Activated CD8-positive, alpha-beta memory T cell treated with anti-CD3 and anti-CD28 coated beads, Interleukin-2, amount 10 ng/mL, durations not matched to agents 7 days and 5 days (primary cell): ENCODE data around the gene MAML3. TPM values are rescaled to one million over a fixed set of nuclear protein-coding genes. Genes with fewer than 3 reads are reported as not detected.

Source experiments
- ATAC-seq: fragments of 150-1000 bp; cut with Tn5 transposase; one replicate; pipeline ENCODE4 v1.10.0; 2021; ENCODE audit warnings: moderate library complexity
- CTCF ChIA-PET: fragments of 350-600 bp; sonication (Branson Sonifier 250); formaldehyde crosslinking; loops from one replicate; lab custom pipeline; 2021; ENCODE audit warnings: antibody characterized with exemption; lab: Charles Lee
- DNase-seq: peaks from one replicate; pipeline ENCODE4 v3.0.0-alpha.2; 2020
- H3K27ac Mint-ChIP-seq: one replicate; pipeline ENCODE4 v1.8.0; 2021; ENCODE audit warnings: mild to moderate bottlenecking, mixed read lengths
- H3K27me3 Mint-ChIP-seq: one replicate; pipeline ENCODE4 v1.8.0; 2021; ENCODE audit warnings: mixed read lengths
- H3K36me3 Mint-ChIP-seq: one replicate; pipeline ENCODE4 v1.8.0; 2021; ENCODE audit warnings: mild to moderate bottlenecking, mixed read lengths
- H3K4me1 Mint-ChIP-seq: one replicate; pipeline ENCODE4 v1.8.0; 2021; ENCODE audit warnings: mixed read lengths
- H3K4me3 Mint-ChIP-seq: one replicate; pipeline ENCODE4 v1.8.0; 2021; ENCODE audit warnings: mild to moderate bottlenecking, moderate library complexity, mixed read lengths
- H3K9me3 Mint-ChIP-seq: one replicate; pipeline ENCODE4 v1.8.0; 2022; ENCODE audit warnings: low read depth, mixed read lengths
- total RNA-seq, 2 experiments: library from RNA; stranded (reverse); gene quantifications; one replicate each; pipeline ENCODE4 v1.2.3, GENCODE V29; 2021

The MAML3 gene
- total RNA-seq, 2 experiments from 2014 or later: 1.8 to 4.3 TPM

- ATAC-seq: no peak
- Mint-ChIP-seq H3K27me3 (no peaks in the 10 kb centered on the region), H3K27ac (no peak overlapping the region), H3K9me3 (no peaks in the 10 kb centered on the region), H3K4me1 (no peaks in the 10 kb centered on the region), H3K36me3 (peaks cover 4% of the 10 kb centered on the region), H3K4me3 (no peak overlapping the region)
- DNase-seq: no peak
- CTCF ChIA-PET: interaction anchor here (1.1 kb wide), 1 partner anchor 10 kb away, joined by 3 read pairs; no protein-coding TSS in a partner anchor
Observed at GRCh38 chr4:139694522-139695107, 459.4 kb downstream of the MAML3 start.

GRCh38 chr4:139692309-139693012 lies 461.5 kb downstream of the MAML3 start:
- no peak overlapping the region for H3K4me3 Mint-ChIP-seq

GRCh38 chr4:139690419-139690818 lies 463.6 kb downstream of the MAML3 start:
- H3K36me3 Mint-ChIP-seq: peaks cover 4% of the 10 kb centered on the region
- ATAC-seq (no peak), DNase-seq (no peak)
- no peak overlapping the region for H3K4me3 Mint-ChIP-seq
- CTCF ChIA-PET: interaction anchor here (1.1 kb wide), 1 partner anchor 41 kb away, joined by 3 read pairs; no protein-coding TSS in a partner anchor
- H3K27ac Mint-ChIP-seq: no peak overlapping the region
- H3K9me3 Mint-ChIP-seq: no peaks in the 10 kb centered on the region
- H3K4me1 Mint-ChIP-seq: no peaks in the 10 kb centered on the region
- H3K27me3 Mint-ChIP-seq: peaks cover 4% of the 10 kb centered on the region

More at GRCh38 chr4:139692309-139693012, 461.5 kb downstream of the MAML3 start:
- H3K36me3 Mint-ChIP-seq: peaks cover 4% of the 10 kb centered on the region
- no peak for DNase-seq
- H3K4me1 Mint-ChIP-seq: no peaks in the 10 kb centered on the region
- CTCF ChIA-PET: no interaction called here
- no peaks in the 10 kb centered on the region for H3K27me3 Mint-ChIP-seq
- ATAC-seq: no peak
- H3K9me3 Mint-ChIP-seq: no peaks in the 10 kb centered on the region
- no peak overlapping the region for H3K27ac Mint-ChIP-seq

GRCh38 chr4:139689093-139689722 lies 464.8 kb downstream of the MAML3 start:
- H3K36me3 Mint-ChIP-seq: peaks cover 14% of the 10 kb centered on the region
- no peak overlapping the region for H3K4me3 Mint-ChIP-seq
- H3K27me3 Mint-ChIP-seq: peaks cover 4% of the 10 kb centered on the region
- no peaks in the 10 kb centered on the region for H3K9me3 Mint-ChIP-seq
- H3K4me1 Mint-ChIP-seq: peaks cover 5% of the 10 kb centered on the region
- no peak overlapping the region for H3K27ac Mint-ChIP-seq
- CTCF ChIA-PET: interaction anchor here (0.8 to 1.0 kb wide), 2 partner anchors 186 to 540 kb away, joined by 3 read pairs; no protein-coding TSS in a partner anchor
- DNase-seq: no peak
- ATAC-seq: no peak

DNA sequence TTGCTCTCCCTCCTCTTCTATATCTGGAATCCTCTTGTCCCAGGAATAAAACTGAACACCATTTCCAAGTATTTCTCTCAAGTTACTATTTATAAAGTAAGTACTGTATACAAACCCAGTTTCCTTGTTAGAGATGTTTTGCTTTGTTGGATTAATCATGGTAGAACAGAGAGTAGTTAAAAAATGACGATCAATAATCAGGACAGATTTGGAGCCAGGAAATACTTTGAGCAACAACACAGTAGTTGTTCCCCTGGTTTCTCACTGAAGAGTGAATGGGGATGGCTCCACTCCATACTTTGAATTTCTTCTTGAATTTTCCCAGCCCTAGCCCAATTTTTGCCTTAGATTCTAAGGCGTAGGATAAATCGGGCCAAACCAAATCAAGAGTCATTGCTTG lies 467.0 kb downstream of the MAML3 start:
- Mint-ChIP-seq H3K4me3 (no peak overlapping the region), H3K36me3 (peaks cover 23% of the 10 kb centered on the region), H3K27me3 (peaks cover 4% of the 10 kb centered on the region), H3K27ac (no peak overlapping the region), H3K9me3 (no peaks in the 10 kb centered on the region), H3K4me1 (peaks cover 12% of the 10 kb centered on the region)
- ATAC-seq (no peak), DNase-seq (no peak)
- CTCF ChIA-PET: no interaction called here

GRCh38 chr4:139686130-139686529 lies 467.9 kb downstream of the MAML3 start:
- H3K9me3 Mint-ChIP-seq: no peaks in the 10 kb centered on the region
- peaks cover 4% of the 10 kb centered on the region for H3K27me3 Mint-ChIP-seq
- CTCF ChIA-PET: no interaction called here
- H3K27ac Mint-ChIP-seq: no peak overlapping the region
- peaks cover 23% of the 10 kb centered on the region for H3K36me3 Mint-ChIP-seq
- no peak for ATAC-seq
- no peak overlapping the region for H3K4me3 Mint-ChIP-seq
- DNase-seq: no peak
- peaks cover 12% of the 10 kb centered on the region for H3K4me1 Mint-ChIP-seq

DNA sequence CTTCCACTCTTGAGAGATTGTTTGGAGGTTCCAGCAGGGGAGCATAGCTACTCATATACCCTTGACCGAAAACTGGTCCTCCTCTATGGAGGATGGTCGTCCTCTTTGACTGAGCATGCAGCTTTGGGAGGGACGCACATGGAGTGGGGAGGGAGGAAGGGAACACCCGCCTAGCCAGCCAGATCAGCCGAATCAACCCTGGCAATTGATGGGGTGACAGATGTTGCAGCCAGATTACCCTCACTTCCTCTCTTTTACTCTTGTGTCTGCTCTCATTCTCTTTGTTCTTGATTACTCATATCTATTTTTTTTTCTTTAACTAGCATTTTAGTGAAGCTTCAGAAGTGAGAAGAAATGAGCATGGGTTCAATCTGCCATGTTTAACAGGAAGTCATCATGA lies 468.8 kb downstream of the MAML3 start:
- H3K36me3 Mint-ChIP-seq: peaks cover 25% of the 10 kb centered on the region
- no peak overlapping the region for H3K27ac Mint-ChIP-seq
- peaks cover 4% of the 10 kb centered on the region for H3K27me3 Mint-ChIP-seq
- ATAC-seq (no peak), DNase-seq (no peak)
- CTCF ChIA-PET: interaction anchor here (1.5 kb wide), 1 partner anchor 28 kb away, joined by 7 read pairs; no protein-coding TSS in a partner anchor
- peaks cover 12% of the 10 kb centered on the region for H3K4me1 Mint-ChIP-seq
- H3K4me3 Mint-ChIP-seq: no peak overlapping the region
- H3K9me3 Mint-ChIP-seq: no peaks in the 10 kb centered on the region

DNA sequence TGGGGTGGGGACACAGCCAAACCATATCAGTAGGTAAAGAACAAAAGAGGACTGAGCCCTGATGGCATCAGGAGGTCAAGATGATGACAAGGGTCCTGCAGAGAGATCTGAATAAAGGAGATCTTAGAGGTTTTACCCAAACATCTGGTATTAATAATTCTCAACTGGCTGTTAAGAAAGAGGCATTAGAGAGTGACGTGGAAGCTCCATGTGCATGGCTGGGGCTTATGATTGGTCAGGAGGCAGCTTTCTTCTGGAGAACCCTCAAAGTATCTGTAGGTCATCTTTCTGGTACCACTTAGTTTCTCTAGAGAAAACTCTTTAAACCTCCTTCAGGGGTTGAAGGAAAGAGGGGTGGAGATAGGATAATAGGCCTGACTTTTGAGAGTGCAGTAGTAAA lies 469.6 kb downstream of the MAML3 start:
- no peak overlapping the region for H3K27ac Mint-ChIP-seq
- H3K4me3 Mint-ChIP-seq: no peak overlapping the region

GRCh38 chr4:139682741-139683151 lies 471.2 kb downstream of the MAML3 start:
- ATAC-seq (no peak), DNase-seq (no peak)
- H3K9me3 Mint-ChIP-seq: no peaks in the 10 kb centered on the region
- peaks cover 4% of the 10 kb centered on the region for H3K27me3 Mint-ChIP-seq
- CTCF ChIA-PET: interaction anchor here (1.4 to 1.9 kb wide), 3 partner anchors 16 to 22 kb away, joined by 4 read pairs; no protein-coding TSS in a partner anchor
- peaks cover 12% of the 10 kb centered on the region for H3K4me1 Mint-ChIP-seq
- peaks cover 39% of the 10 kb centered on the region for H3K36me3 Mint-ChIP-seq
- no peak overlapping the region for H3K4me3 Mint-ChIP-seq
- no peak overlapping the region for H3K27ac Mint-ChIP-seq

More for the DNA sequence above, 469.6 kb downstream of the MAML3 start:
- CTCF ChIA-PET: interaction anchor here (0.7 to 1.9 kb wide), 4 partner anchors 12 to 120 kb away, joined by 3 to 7 read pairs (median 4); no protein-coding TSS in a partner anchor
- no peak for ATAC-seq
- peaks cover 12% of the 10 kb centered on the region for H3K4me1 Mint-ChIP-seq
- no peak for DNase-seq
- no peaks in the 10 kb centered on the region for H3K9me3 Mint-ChIP-seq
- peaks cover 4% of the 10 kb centered on the region for H3K27me3 Mint-ChIP-seq
- H3K36me3 Mint-ChIP-seq: peaks cover 27% of the 10 kb centered on the region

GRCh38 chr4:139682309-139682708 lies 471.7 kb downstream of the MAML3 start:
- no peak overlapping the region for H3K4me3 Mint-ChIP-seq
- H3K4me1 Mint-ChIP-seq: peaks cover 12% of the 10 kb centered on the region
- ATAC-seq: no peak
- CTCF ChIA-PET: interaction anchor here (0.9 to 1.7 kb wide), 3 partner anchors 16 to 23 kb away, joined by 3 to 4 read pairs (median 4); no protein-coding TSS in a partner anchor
- no peaks in the 10 kb centered on the region for H3K9me3 Mint-ChIP-seq
- peaks cover 4% of the 10 kb centered on the region for H3K27me3 Mint-ChIP-seq
- no peak overlapping the region for H3K27ac Mint-ChIP-seq
- peaks cover 39% of the 10 kb centered on the region for H3K36me3 Mint-ChIP-seq
- no peak for DNase-seq

- DNase-seq (no peak), ATAC-seq (no peak)
- Mint-ChIP-seq H3K4me1 (peaks cover 8% of the 10 kb centered on the region), H3K4me3 (no peak overlapping the region), H3K9me3 (no peaks in the 10 kb centered on the region), H3K27ac (no peak overlapping the region), H3K27me3 (no peaks in the 10 kb centered on the region), H3K36me3 (peaks cover 21% of the 10 kb centered on the region)
- CTCF ChIA-PET: interaction anchor here (1.0 to 1.3 kb wide), 2 partner anchors 21 to 73 kb away, joined by 3 to 6 read pairs; no protein-coding TSS in a partner anchor
Observed at GRCh38 chr4:139676913-139677585, 476.9 kb downstream of the MAML3 start.

GRCh38 chr4:139676365-139676764 lies 477.6 kb downstream of the MAML3 start:
- Mint-ChIP-seq H3K36me3 (peaks cover 21% of the 10 kb centered on the region), H3K4me1 (peaks cover 8% of the 10 kb centered on the region), H3K4me3 (no peak overlapping the region), H3K27me3 (no peaks in the 10 kb centered on the region), H3K27ac (no peak overlapping the region), H3K9me3 (no peaks in the 10 kb centered on the region)
- CTCF ChIA-PET: interaction anchor here (1.0 to 1.3 kb wide), 2 partner anchors 20 to 73 kb away, joined by 3 to 6 read pairs; no protein-coding TSS in a partner anchor
- no peak for ATAC-seq
- no peak for DNase-seq

- Mint-ChIP-seq H3K9me3 (no peaks in the 10 kb centered on the region), H3K27ac (no peak overlapping the region), H3K4me3 (no peak overlapping the region), H3K4me1 (peaks cover 8% of the 10 kb centered on the region), H3K36me3 (peaks cover 20% of the 10 kb centered on the region), H3K27me3 (no peaks in the 10 kb centered on the region)
- DNase-seq: no peak
- ATAC-seq: no peak
- CTCF ChIA-PET: no interaction called here
Observed at GRCh38 chr4:139675651-139676050, 478.3 kb downstream of the MAML3 start.
